GM18511 (cell line): ENCODE results near the gene SWT1.
A peak's percentile ranks its signal among the peaks of the same experiment; 100 is the strongest.

Experiments used
- ATAC-seq: cut with Tn5 transposase; IDR thresholded peaks from one replicate; pipeline ENCODE4 v1.9.1; 2021; ENCODE audit warnings: mild to moderate bottlenecking, moderate library complexity; ENCODE audit not compliant: unreplicated experiment

Gene SWT1

DNA sequence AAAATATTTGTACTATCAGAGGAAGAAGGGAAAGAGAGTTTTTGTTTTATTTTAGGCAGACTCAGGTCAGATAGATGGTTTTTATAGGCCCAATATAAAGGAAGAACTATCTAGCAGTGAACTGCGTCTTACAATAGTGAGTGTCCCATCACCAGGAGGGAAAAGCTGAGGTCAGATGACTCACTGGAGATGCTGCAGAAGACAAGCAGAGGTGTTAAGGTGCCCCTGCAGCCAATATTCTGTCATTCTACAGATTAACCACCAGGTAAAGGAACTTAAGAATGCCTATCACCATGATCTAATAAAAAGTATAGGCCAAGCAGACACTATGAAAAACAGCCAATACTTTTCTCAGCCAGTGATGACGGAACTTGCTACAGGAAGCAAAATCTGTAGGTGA, 130.5 kb downstream of the SWT1 start:
- ATAC-seq, result no peak

DNA sequence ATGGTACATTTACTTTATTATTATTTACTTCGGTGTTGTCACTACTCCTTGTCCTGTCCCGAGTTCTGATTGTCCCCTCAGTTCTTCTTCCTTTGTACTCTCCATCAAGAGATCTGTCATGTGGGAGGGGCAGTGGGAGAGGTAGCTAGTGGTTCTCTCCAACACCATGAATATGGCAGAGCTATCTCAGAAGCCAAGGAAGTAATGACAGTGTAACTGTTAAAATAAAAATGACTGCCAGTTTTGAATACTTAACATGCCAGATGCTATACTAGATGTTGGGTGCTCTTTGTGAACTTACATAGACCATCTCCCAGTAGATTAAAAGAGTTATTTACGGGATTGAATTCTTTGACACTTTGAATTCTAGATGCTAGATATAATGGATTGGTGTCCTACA, 131.5 kb downstream of the SWT1 start:
- no peak for ATAC-seq

DNA sequence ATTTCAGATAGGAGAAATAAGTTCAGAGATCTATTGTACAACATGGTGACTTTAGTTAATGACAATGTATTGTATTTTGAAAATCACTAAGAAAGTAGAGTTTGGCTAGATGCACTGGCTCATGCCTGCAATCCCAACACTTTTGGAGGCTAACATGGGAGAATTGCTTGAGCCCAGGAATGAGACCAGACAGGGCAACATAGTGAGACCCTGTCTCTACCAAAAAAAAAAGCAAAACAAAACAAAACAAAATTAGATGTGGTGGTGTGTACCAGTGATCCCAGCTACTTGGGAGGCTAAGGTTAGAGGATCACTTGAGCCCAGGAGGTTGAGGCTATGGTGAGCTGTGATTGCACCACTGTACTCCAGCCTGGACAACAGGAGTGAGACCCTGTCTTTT, 132.9 kb downstream of the SWT1 start:
- no peak for ATAC-seq

GRCh38 chr1:185291159-185291558, 134.2 kb downstream of the SWT1 start:
- peak; percentile 59 for ATAC-seq

- no peak for ATAC-seq
Measured at GRCh38 chr1:185291652-185292051, 134.7 kb downstream of the SWT1 start.

GRCh38 chr1:185292237-185292636, 135.3 kb downstream of the SWT1 start:
- no peak for ATAC-seq

DNA sequence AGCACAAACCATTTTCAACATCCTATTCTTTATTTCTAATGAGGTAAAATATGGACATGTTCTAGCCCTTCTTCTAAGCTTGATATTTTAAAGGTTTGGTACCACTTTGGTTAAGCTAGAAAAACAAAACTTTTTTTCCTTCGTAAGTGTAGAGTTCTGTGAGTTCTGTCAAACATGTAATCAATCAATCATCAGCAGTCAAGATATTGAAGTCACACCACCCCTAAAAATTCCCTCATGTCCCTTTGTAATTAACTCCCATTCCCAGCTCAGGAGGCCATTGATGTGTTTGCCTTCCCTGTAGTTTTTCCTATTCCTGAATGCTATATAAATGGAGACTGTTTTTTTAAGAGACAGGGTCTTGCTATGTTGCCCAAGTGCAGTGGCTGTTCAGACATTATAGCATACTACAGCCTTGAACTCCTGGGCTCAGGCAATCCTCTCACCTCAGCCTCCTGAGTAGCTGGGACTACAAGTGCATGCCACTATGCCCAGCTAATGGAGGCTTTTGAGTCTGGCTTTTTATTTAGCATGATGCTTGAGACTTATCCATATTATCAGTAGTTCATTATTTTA, 137.1 kb downstream of the SWT1 start:
- ATAC-seq, result no peak

DNA sequence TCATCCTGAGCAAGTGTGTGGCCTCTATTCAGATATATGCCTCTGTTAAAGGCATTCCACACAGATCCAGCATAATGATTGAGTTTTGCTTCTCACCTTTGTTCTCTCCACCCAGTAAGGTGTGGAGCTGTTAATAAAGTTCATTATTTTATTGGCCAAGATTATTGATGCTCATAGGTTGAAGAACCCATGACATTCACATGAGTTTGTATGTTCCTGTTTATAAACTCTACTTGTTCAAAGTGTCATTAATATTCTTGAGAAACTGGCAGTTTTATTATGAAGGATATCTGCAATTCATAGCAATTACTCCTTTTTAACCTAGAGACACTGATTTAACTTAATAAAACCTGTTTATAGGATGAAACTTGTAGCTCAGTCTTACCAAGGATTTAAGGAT, 138.1 kb downstream of the SWT1 start:
- no peak for ATAC-seq

DNA sequence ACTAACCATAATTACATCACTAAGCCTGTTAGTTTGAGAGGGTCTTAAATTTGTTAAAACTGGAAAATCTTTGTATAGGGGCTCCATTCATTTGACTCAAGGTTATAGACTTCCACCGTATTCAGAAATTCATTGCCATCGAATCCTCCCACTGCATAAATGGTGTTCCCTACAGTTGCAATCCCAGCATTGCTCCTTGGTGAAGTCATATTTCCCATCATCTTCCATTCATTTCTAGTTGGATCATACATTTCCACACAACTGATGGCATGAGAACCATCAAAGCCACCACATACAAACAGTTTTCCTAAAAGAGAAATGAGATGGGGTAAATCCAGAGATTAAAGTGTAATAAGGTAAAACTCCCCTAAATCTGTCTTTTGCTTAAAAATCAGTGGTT, 141.0 kb downstream of the SWT1 start:
- no peak for ATAC-seq

- no peak for ATAC-seq
Measured at GRCh38 chr1:185300152-185300551, 143.2 kb downstream of the SWT1 start.

- no peak for ATAC-seq
Measured at GRCh38 chr1:185305419-185305818, 148.5 kb downstream of the SWT1 start.

GRCh38 chr1:185308126-185308525, 151.2 kb downstream of the SWT1 start:
- no peak for ATAC-seq

GRCh38 chr1:185309566-185309965, 152.6 kb downstream of the SWT1 start:
- no peak for ATAC-seq

- ATAC-seq, result no peak
Measured at GRCh38 chr1:185311589-185312225, 154.7 kb downstream of the SWT1 start.

DNA sequence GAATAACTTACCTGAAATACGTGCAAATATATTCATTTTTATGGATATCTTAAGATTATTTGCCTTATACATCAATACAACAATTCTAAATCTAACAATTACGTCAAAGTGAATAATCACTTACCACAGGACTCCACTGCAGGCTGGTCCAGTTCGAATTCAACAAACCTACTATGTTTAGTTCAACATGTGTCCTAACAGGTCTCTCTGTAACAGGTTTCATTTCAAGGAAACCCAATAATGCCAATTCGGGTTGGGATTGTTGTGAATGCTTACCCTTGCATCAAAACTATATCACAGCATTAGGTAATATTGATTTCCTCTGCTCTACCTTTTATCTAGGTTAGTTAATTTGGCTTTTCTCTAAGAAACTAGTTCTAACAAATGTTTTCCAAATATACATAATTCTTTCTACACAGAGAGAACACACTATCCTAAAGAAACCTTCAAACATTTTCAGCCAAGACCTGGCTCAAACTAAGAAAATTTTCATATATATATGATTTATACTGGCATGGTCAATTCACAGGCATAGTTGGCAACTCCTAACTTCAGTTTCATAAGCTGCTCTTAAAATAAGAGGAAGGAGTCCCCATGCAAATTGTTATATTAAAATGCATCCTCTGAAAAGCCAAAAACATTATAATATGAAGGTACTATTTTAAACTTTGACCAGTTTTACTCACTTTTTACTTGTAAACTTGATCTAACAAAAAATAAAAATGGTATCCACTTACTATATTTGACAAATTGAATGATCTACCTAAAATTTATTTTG, 155.6 kb downstream of the SWT1 start:
- no peak for ATAC-seq

GRCh38 chr1:185314411-185314810, 157.4 kb downstream of the SWT1 start:
- ATAC-seq, result no peak

DNA sequence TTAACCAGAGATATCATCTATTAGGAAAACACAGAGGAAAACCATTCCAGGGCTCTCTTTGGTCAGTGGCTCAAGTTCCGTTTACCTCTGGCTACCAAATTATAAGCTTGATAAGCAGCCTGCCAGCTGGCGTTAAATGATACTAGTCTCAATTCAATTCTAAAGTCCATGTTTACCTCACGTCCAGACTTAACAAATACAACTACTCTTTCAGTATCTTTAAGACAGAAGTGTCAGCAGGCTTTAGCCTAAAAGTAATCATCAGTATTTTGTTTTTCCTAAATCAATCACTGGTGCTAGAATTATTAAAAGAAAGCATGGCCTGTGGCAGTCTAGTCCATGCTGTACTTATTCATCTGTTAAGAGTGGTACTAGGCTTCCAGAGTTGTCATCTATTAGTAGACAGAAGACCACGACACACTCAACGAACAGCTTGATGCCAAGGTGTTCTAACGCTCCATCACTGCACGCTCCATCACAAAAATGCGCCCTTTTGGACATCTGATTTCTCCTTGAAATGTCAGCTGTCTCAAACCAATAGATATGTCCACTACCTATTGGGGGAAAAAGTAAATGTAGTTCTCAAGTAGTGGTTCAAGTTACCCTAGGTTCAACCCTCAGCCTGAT, 158.6 kb downstream of the SWT1 start:
- ATAC-seq, result no peak

GRCh38 chr1:185316163-185317033, 159.4 kb downstream of the SWT1 start:
- peak; percentile 52 for ATAC-seq

- peak; percentile 78 for ATAC-seq
Measured at GRCh38 chr1:185317034-185317885, 160.3 kb downstream of the SWT1 start, which contains the start of gene IVNS1ABP. Gene IVNS1ABP (minus strand): TSS chr1:185317243. CDS start chr1:185309493, 7,750 bp downstream.

GRCh38 chr1:185317886-185318310, 160.9 kb downstream of the SWT1 start:
- peak; percentile 47 for ATAC-seq
